ENCODE data around the gene TOLLIP.

DNA sequence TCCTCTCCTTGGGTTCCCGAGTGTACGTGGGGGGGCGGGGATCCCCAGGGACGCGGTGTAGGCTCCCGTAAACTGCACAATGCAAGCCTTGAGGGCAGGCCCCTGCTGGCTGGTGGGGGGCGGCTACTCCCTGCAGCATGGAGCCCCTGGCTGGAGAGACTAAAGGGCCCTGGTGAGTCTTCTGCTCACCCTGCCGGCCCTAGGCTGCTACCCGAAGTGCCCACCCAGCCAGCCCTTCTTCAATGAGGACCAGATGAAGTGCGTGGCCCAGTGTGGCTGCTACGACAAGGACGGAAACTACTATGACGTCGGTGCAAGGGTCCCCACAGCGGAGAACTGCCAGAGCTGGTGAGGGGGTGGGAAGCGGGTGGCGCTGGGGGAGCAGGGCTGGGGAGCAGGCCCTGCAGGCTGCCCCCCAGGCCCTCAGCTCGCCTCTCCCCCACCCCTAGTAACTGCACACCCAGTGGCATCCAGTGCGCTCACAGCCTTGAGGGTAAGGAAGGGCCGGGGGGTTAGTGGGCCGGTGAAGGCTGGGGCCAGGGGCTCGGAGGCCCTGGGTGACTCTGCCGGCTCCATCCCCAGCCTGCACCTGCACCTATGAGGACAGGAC is 69.7 kb downstream of the TOLLIP start:
- TF ChIP-seq, protein P1, sequence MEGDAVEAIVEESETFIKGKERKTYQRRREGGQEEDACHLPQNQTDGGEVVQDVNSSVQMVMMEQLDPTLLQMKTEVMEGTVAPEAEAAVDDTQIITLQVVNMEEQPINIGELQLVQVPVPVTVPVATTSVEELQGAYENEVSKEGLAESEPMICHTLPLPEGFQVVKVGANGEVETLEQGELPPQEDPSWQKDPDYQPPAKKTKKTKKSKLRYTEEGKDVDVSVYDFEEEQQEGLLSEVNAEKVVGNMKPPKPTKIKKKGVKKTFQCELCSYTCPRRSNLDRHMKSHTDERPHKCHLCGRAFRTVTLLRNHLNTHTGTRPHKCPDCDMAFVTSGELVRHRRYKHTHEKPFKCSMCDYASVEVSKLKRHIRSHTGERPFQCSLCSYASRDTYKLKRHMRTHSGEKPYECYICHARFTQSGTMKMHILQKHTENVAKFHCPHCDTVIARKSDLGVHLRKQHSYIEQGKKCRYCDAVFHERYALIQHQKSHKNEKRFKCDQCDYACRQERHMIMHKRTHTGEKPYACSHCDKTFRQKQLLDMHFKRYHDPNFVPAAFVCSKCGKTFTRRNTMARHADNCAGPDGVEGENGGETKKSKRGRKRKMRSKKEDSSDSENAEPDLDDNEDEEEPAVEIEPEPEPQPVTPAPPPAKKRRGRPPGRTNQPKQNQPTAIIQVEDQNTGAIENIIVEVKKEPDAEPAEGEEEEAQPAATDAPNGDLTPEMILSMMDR (IDR thresholded peaks at IDR 0.05 in 4 of 5, conservative IDR thresholded peaks at IDR 0.05 in 1 of 5): no peak
- no peak for TF ChIP-seq POLR2A (IDR thresholded peaks at IDR 0.05)
